Measurements from ENCODE around the gene TSPOAP1.

TSPOAP1 gene

DNA sequence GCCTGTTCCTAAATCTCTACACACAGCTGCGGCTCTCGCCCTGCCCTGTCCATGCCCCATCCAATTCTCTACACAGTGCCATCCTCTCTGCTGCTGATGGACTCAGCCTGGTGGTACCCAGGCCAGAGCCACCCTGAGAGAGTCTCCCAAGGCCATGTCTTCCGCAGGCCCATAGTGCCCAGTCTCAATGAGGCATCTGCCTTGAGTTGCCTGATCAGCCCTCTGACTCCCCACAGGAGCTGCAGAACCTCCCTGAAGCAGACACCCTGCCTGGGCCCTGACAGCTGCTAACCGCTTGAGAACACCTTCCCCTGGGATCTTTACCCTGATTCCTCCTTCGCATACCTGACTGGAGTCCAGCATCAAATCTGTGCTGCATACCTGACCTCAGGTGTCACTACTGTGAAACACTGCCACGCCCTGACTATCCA is 13.3 kb downstream of the TSPOAP1 start:
- DNase-seq (ENCODE audit: low read depth): no peak

GRCh38 chr17:58314706-58315015 is 13.9 kb downstream of the TSPOAP1 start:
- no peak for DNase-seq (ENCODE audit: low read depth)

- no peak for DNase-seq (ENCODE audit: low read depth)
These were observed 14.5 kb downstream of the TSPOAP1 start for GRCh38 chr17:58313815-58314705.

- DNase-seq (ENCODE audit: low read depth): no peak
These were observed 15.8 kb downstream of the TSPOAP1 start for GRCh38 chr17:58312829-58313228.

DNA sequence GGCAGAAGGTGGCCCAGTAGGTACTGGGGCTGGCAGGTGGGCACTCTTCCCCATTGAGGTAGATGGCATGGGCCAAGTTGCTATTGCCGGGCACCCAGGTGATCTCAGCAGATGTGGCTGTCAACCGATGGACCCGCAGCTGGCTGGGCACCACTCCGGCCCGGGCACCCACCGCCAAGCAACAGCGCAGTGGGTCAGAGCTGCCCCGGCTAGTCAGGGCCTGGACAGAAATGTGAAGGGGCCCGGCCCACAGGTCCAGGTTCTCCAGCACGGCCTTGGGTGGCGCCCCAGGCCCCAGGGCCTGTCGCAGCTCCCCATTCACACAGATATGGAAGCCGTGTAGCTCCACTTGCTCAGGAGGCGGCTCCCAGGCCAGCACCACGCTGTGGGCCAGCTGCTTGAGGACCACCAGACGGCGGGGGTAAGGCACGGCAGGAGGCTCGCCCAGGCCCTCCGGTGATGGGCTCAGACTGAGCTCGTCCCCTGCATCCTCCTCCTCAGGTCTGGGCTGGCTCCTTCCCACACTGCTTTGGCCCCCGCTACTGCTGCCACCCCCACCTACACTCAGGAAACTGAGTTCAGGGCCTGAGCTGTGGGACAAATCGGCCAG is 16.5 kb downstream of the TSPOAP1 start:
- DNase-seq (ENCODE audit: low read depth): no peak

- no peak for DNase-seq (ENCODE audit: low read depth)
These were observed 17.1 kb downstream of the TSPOAP1 start for GRCh38 chr17:58311429-58311894.

GRCh38 chr17:58310511-58311428 is 17.8 kb downstream of the TSPOAP1 start:
- no peak for DNase-seq (ENCODE audit: low read depth)

DNA sequence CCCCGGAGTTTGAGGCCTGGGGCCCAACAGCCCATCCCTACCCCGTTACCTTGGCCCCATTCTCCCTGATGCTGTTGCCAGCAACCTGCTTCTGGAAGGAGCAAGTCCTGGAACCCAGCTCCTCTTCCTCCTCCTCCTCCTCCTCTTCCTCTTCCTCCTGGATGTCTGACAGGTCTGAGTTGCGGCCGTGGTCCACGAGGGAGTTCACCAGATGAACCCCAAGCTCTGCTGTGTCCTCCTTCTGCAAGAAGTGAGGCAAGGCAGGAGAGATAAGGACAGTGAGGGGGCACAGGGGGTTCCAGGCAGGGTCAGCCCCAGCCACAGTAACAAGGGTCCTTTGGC is 18.7 kb downstream of the TSPOAP1 start:
- DNase-seq (ENCODE audit: low read depth): no peak

- DNase-seq (ENCODE audit: low read depth): no peak
These were observed 19.3 kb downstream of the TSPOAP1 start for GRCh38 chr17:58308985-58309917.

DNA sequence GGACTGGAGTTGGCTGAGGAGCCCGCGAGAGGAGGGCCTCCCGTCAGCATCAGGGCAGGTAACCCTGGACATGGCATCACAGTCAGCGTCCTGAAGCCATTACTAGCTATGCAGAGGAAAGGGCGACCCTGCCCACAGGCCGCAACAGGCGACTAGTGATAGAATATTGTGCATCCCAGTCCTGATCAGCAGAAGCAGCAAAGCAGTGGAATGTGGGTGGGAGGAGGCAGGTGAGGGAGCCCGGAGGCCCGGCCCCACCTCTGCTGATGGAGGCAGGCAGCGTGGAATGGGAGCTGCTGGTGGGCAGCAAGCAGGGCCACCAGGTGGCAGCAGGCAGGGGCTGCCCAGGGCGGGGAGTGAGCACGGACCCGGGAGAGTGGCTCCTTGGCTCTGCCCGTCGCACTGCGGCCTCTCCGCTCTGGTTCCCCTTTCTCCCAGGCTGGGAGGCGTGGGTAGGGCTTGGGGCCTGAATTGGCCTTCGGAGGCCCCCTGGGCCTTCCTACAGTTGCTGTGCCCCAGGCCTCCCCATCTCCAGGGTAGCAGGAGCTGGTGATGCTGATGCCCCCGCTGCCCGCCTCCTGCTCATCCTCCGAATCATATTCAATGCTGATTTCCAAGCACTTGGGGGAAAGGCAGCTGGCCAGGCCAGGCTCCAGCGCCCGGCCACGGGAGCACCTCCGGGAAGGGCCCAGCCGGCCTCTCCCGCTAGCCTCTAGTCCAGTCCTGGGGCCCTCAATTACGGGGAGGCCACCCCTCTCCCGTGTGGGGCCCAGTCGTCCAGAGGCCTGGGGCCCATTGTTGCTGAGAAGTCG is 20.2 kb downstream of the TSPOAP1 start:
- no peak for DNase-seq (ENCODE audit: low read depth)

- no peak for DNase-seq (ENCODE audit: low read depth)
These were observed 21.0 kb downstream of the TSPOAP1 start for GRCh38 chr17:58307468-58308172.

- DNase-seq (ENCODE audit: low read depth): no peak
These were observed 22.3 kb downstream of the TSPOAP1 start for GRCh38 chr17:58306131-58306951.

DNA sequence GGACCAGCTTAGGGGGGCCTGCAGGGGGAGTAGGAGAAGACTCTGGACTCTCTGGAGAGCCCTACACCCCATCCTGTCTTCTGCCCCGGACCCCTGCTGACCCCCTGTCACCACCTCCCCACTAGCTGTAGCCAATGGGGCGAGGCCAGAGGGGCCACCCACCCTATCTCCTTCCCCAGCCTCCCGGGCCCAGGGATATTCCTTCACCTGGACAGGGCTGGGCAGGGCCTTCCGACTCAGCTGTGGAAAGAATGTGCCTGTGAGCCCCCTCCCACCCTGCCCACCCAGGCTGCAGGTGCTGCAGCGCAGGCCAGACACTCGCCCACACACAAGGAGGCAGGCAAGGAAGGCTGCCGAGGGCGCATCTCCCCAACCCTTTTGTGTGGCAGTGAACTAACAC is 23.0 kb downstream of the TSPOAP1 start:
- no peak for DNase-seq (ENCODE audit: low read depth)

- DNase-seq (ENCODE audit: low read depth): no peak
These were observed 23.7 kb downstream of the TSPOAP1 start for GRCh38 chr17:58304750-58305486.

GRCh38 chr17:58303971-58304749 is 24.4 kb downstream of the TSPOAP1 start:
- no peak for DNase-seq (ENCODE audit: low read depth)

- DNase-seq (ENCODE audit: low read depth): no peak
These were observed 25.5 kb downstream of the TSPOAP1 start for GRCh38 chr17:58302919-58303585.
